Measurements from ENCODE around the gene IKZF3. TPM values are rescaled to one million over a fixed set of nuclear protein-coding genes. Genes with fewer than 3 reads are reported as not detected.
"Not testable (repeated sequence)": the region's sequence is repeated elsewhere in the genome, so short reads cannot be mapped to it uniquely, and the experiment has no call there.

Gene IKZF3
- total RNA-seq, 1 donor from 2014 or later = 0.39 TPM

GRCh38 chr17:39716073-39716818, 147.9 kb downstream of the IKZF3 start:
- DNase-seq = no peak

- DNase-seq = no peak
These were observed 148.6 kb downstream of the IKZF3 start for GRCh38 chr17:39715375-39716072.

- DNase-seq = no peak
These were observed 149.9 kb downstream of the IKZF3 start for GRCh38 chr17:39714234-39714633.

- no peak for DNase-seq
These were observed 152.3 kb downstream of the IKZF3 start for GRCh38 chr17:39711851-39712250.

DNA sequence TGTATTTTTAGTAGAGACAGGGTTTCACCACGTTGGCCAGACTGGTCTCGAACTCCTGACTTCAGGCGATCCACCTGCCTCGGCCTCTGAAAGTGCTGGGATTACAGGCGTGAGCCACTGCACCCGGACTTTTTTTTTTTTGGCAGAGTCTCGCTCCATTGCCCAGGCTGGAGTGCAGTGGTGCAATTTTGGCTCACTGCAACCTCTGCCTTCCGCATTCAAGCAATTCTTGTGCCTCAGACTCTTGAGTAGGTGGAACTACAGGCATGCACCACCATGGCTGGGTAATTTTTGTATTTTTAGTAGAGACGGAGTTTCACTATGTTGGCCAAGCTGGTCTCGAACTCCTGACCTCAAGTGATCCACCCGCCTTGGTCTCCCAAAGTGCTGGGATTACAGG, 153.0 kb downstream of the IKZF3 start:
- not testable (repeated sequence) for DNase-seq

DNA sequence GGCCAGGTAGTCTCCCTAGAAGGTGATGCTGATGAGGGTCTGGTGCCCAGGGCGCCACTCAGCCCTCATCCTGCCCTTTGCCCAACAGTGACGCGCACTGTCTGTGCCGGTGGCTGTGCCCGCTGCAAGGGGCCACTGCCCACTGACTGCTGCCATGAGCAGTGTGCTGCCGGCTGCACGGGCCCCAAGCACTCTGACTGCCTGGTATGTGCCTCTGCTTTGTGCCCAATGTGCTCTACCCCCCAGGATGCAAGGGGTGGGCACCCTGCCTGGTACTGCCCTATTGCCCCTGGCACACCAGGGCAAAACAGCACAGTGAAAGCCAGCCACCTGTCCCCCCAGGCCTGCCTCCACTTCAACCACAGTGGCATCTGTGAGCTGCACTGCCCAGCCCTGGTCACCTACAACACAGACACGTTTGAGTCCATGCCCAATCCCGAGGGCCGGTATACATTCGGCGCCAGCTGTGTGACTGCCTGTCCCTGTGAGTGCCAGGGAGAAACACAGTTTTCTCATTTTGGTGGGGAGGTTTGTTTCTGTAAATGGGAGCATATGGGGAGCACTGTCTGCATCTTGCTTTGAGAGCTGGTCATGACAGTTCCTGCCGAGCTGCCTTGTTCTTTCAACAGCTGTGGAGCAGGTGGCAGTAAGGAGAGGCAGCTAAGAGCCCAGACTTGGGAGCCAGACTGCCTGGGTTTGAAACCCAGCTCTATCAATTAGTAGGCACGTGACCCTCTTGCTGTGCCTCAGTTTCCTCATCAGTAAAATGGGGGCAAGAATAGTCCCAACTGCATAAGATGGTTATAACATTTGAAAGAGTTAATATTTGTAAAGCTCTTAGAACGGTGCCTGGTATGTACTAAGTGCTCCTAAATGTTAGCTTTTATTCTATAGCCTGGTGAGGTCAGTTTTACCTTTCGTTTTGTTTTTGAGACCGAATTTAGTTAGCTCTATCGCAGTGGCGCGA, 153.8 kb downstream of the IKZF3 start:
- DNase-seq = no peak

DNA sequence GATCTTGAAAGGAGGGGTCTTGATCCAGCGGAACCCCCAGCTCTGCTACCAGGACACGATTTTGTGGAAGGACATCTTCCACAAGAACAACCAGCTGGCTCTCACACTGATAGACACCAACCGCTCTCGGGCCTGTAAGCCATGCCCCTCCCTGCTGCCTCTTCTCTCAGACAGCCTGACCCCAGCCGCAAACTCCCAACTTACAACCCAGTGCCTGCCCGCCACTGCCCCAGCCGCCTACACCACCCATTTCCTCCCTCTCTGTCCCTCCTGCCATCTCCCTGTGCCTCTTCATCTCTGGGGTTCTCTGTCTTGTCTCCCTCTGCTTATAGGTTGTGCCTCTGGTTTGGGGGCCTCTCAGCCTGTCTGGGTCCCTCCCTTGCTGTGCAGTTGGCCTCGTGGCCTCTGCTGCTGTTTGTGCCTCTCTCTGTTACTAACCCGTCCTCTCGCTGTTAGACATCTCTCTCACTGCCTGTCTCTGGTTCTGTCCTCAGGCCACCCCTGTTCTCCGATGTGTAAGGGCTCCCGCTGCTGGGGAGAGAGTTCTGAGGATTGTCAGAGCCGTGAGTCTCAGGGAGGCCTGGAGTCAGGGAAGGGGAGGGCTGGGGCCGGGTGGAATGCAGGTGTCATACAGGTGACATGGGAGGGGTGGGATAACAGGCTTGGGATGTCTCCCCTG, 154.7 kb downstream of the IKZF3 start:
- no peak for DNase-seq

Small RNA genes within 50 kb of the gene (small RNA-seq; reads per million reads assigned to genes)
- gene AC090844.1 (ENCODE audit: low replicate concordance) (not detected), gene MIR4728 (ENCODE audit: low replicate concordance) (0.17 reads per million)

Other genes with a start within 250 kb of the IKZF3 start
- 12.8 TPM for gene PPP1R1B, start 237.4 kb downstream of the IKZF3 start, total RNA-seq
- gene STARD3, start 227.2 kb downstream of the IKZF3 start, total RNA-seq = 15.8 TPM
- gene TCAP, start 199.0 kb downstream of the IKZF3 start, total RNA-seq = 20.7 TPM
- gene PNMT, start 195.9 kb downstream of the IKZF3 start, total RNA-seq = not detected
- gene PGAP3, start 176.3 kb downstream of the IKZF3 start, total RNA-seq = 9.7 TPM
- gene ERBB2, start 164.2 kb downstream of the IKZF3 start, total RNA-seq = 61.1 TPM
- gene MIEN1, start 133.8 kb downstream of the IKZF3 start, total RNA-seq = 11.1 TPM
- gene GRB7, start 126.4 kb downstream of the IKZF3 start, total RNA-seq = 8.8 TPM
- not detected for gene ZPBP2, start 3.9 kb upstream of the IKZF3 start, total RNA-seq
- gene GSDMB, start 54.3 kb upstream of the IKZF3 start, total RNA-seq = 24.0 TPM
- gene ORMDL3, start 63.3 kb upstream of the IKZF3 start, total RNA-seq = 62.8 TPM
- not detected for gene LRRC3C, start 63.4 kb upstream of the IKZF3 start, total RNA-seq
- 21.1 TPM for gene GSDMA, start 98.7 kb upstream of the IKZF3 start, total RNA-seq
- gene PSMD3, start 116.5 kb upstream of the IKZF3 start, total RNA-seq = 49.5 TPM
- gene CSF3, start 151.1 kb upstream of the IKZF3 start, total RNA-seq = not detected
- 36.3 TPM for gene MED24, start 190.1 kb upstream of the IKZF3 start, total RNA-seq
- 27.2 TPM for gene THRA, start 198.7 kb upstream of the IKZF3 start, total RNA-seq
- 3.6 TPM for gene NR1D1, start 236.3 kb upstream of the IKZF3 start, total RNA-seq

Data from skin of body (tissue), 3 donors.